A549 (cell line): ENCODE results near the gene GPR137B. TPM values are rescaled to one million over a fixed set of nuclear protein-coding genes. Genes with fewer than 3 reads are reported as not detected.

ENCODE experiments used
- ATAC-seq, 2 experiments: fragments of 200-7000 bp in 1 of 2; fragments of >200 bp in 1 of 2; cut with Nextera tagmentation in 1 of 2; cut with Tn5 transposase in 1 of 2; 3 replicates each; pipeline versions ENCODE4 v1.8.0 to v1.9.1; 2018 to 2020; ENCODE audit warnings: mild to moderate bottlenecking in 1 of 2, moderate library complexity in 1 of 2
- CTCF ChIA-PET: fragments of 300-600 bp; sonication (Branson Sonifier 250); formaldehyde crosslinking; extraction: SDS; loops from one replicate; lab custom pipeline; 2021; ENCODE audit warnings: antibody characterized with exemption, inconsistent platforms; lab: Yijun Ruan, JAX
- POLR2A ChIA-PET: fragments of 350-600 bp; formaldehyde crosslinking; extraction: SDS; loops from one replicate; lab custom pipeline; 2021; ENCODE audit warnings: antibody characterized with exemption, inconsistent platforms; lab: Yijun Ruan, JAX
- DNase-seq, 2 experiments: peaks; one replicate each; pipeline versions ENCODE4 v3.0.0 to v3.0.0-alpha.2; 2011 to 2016; ENCODE audit warnings: low read depth in 1 of 2, low spot score in 1 of 2
- FAIRE-seq: peaks from 2 replicates; lab custom pipeline; 2011; peaks lifted over from hg19 to GRCh38; lab: Jason Lieb, UNC
- H3K27ac ChIP-seq, 2 experiments: fragments of >200 bp; sonication (Bioruptor Twin); formaldehyde crosslinking; 3 replicates each; pipeline ENCODE4 v1.5.1; 2016 to 2017
- H3K4me1 ChIP-seq: fragments of >200 bp; sonication (Bioruptor Twin); formaldehyde crosslinking; 3 replicates; pipeline ENCODE4 v1.6.1; 2016
- H3K4me2 ChIP-seq: fragments of >200 bp; sonication (Bioruptor Twin); formaldehyde crosslinking; 3 replicates; pipeline ENCODE4 v1.6.1; 2016
- H3K4me3 ChIP-seq: fragments of >200 bp; sonication (Bioruptor Twin); formaldehyde crosslinking; 3 replicates; pipeline ENCODE4 v1.5.1; 2016
- H3K9me3 ChIP-seq: fragments of >200 bp; sonication (Bioruptor Twin); formaldehyde crosslinking; 3 replicates; pipeline ENCODE4 v1.6.1; 2016
- CHD4 ChIP-seq: fragments of 200-600 bp; sonication (generic); IDR thresholded peaks from 2 replicates; pipeline ENCODE4 v1.6.1; 2016; ENCODE audit warnings: antibody characterized with exemption, mild to moderate bottlenecking, borderline replicate concordance
- ELK1 ChIP-seq: fragments of 150-350 bp; IDR thresholded peaks from 2 replicates; pipeline ENCODE4 v1.6.1; 2014; ENCODE audit warnings: low read depth, mild to moderate bottlenecking, low read length
- EP300 ChIP-seq, 2 experiments: fragments of >200 bp; sonication (Bioruptor Twin); formaldehyde crosslinking; IDR thresholded peaks; 2 replicates in 1 of 2; 3 replicates in 1 of 2; pipeline ENCODE4 v1.6.1; 2016 to 2017
- HOXA7 ChIP-seq: fragments of 250-450 bp; sonication (Bioruptor Pico); IDR thresholded peaks from 2 replicates; pipeline ENCODE4 v1.5.0; 2020; ENCODE audit warnings: mild to moderate bottlenecking, moderate library complexity
- KDM1A ChIP-seq: fragments of 200-600 bp; sonication (generic); IDR thresholded peaks from 2 replicates; pipeline ENCODE4 v1.6.1; 2016; ENCODE audit warnings: low read depth, mild to moderate bottlenecking
- NR3C1 ChIP-seq: fragments of >200 bp; sonication (Bioruptor Twin); formaldehyde crosslinking; IDR thresholded peaks from 3 replicates; pipeline ENCODE4 v1.6.1; 2017
- USF2 ChIP-seq: fragments of 450-650 bp; IDR thresholded peaks from 2 replicates; pipeline ENCODE4 v1.6.1; 2014; ENCODE audit warnings: antibody characterized with exemption
- ZFP36 ChIP-seq: fragments of 450-650 bp; IDR thresholded peaks from 2 replicates; pipeline ENCODE4 v1.6.1; 2014; ENCODE audit warnings: borderline replicate concordance; ENCODE audit not compliant: partially characterized antibody
- WGBS: methylation state at CpG from one replicate; pipeline ENCODE4 v1.1.6; 2017; ENCODE audit errors: missing lambda C conversion rate; 5-methylcytosine and 5-hydroxymethylcytosine counted together
- polyA plus RNA-seq, 4 experiments: library from polyadenylated mRNA; depleted of rRNA in 3 of 4; stranded (reverse); fragments of >200 nt; fragmentation: RNase III in 1 of 4; extraction: RNeasy Plus Mini Kit Qiagen cat#74134 plus additional on column Dnase treatment in 1 of 4; gene quantifications; 2 replicates in 3 of 4; 3 replicates in 1 of 4; pipeline ENCODE4 v1.2.3, GENCODE V29; 2011 to 2017
- TF ChIP-seq, protein P1 (sequence below): IDR thresholded peaks from 2 replicates; pipeline ENCODE4 v1.6.1; 2012
- TF ChIP-seq, protein P2 (sequence below): fragments of 200-600 bp; sonication (generic); IDR thresholded peaks from 2 replicates; pipeline ENCODE4 v1.6.1; 2016; ENCODE audit warnings: antibody characterized with exemption, mild to moderate bottlenecking, moderate library complexity
- TF ChIP-seq, protein P3 (sequence below): fragments of >200 bp; sonication (Bioruptor Twin); formaldehyde crosslinking; IDR thresholded peaks from 3 replicates; pipeline ENCODE4 v1.6.1; 2016
- TF ChIP-seq, protein P4 (sequence below): IDR thresholded peaks from 2 replicates; pipeline ENCODE4 v1.6.1; 2012; ENCODE audit warnings: low read depth, borderline replicate concordance

Gene GPR137B
- polyA plus RNA-seq, 2 of the 4 experiments (the other 2 are of a cell fraction): 5.8 to 9.2 TPM

- no peak overlapping the region for H3K4me2 ChIP-seq
- DNase-seq: no peak
- TF ChIP-seq, protein P1, sequence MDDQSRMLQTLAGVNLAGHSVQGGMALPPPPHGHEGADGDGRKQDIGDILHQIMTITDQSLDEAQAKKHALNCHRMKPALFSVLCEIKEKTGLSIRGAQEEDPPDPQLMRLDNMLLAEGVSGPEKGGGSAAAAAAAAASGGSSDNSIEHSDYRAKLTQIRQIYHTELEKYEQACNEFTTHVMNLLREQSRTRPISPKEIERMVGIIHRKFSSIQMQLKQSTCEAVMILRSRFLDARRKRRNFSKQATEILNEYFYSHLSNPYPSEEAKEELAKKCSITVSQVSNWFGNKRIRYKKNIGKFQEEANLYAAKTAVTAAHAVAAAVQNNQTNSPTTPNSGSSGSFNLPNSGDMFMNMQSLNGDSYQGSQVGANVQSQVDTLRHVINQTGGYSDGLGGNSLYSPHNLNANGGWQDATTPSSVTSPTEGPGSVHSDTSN: no peak
- TF ChIP-seq EP300 (IDR thresholded peaks at IDR 0.05): no peak
- no peak for TF ChIP-seq HOXA7 (CRISPR knock-in tag)
- CTCF ChIA-PET: interaction anchor here (0.7 kb wide), 1 partner anchor 49 kb away, joined by 3 read pairs; no protein-coding TSS in a partner anchor
- FAIRE-seq: no peak
- H3K9me3 ChIP-seq: no peaks in the 10 kb centered on the region
- no peak overlapping the region for H3K4me3 ChIP-seq
- POLR2A ChIA-PET: no interaction called here
- WGBS: 87% methylated on average over 12 of the region's 12 CpGs
- ATAC-seq: no peak
- H3K4me1 ChIP-seq: no peaks in the 10 kb centered on the region
- no peak overlapping the region for H3K27ac ChIP-seq
Observed at GRCh38 chr1:236151739-236152424, 9.5 kb downstream of the GPR137B start.

GRCh38 chr1:236154126-236154525, 11.8 kb downstream of the GPR137B start:
- ChIA-PET POLR2A (no interaction called here), CTCF (no interaction called here)
- DNase-seq (no peak), ATAC-seq (no peak), FAIRE-seq (no peak)
- no peak overlapping the region for H3K27ac ChIP-seq
- H3K4me2 ChIP-seq: no peak overlapping the region
- H3K4me1 ChIP-seq: no peaks in the 10 kb centered on the region
- 80% methylated on average over 13 of the region's 13 CpGs for WGBS
- no peak overlapping the region for H3K4me3 ChIP-seq
- TF ChIP-seq CHD4 (no peak), ZFP36 (no peak), ELK1 (no peak), KDM1A (no peak)
- TF ChIP-seq, protein P2, sequence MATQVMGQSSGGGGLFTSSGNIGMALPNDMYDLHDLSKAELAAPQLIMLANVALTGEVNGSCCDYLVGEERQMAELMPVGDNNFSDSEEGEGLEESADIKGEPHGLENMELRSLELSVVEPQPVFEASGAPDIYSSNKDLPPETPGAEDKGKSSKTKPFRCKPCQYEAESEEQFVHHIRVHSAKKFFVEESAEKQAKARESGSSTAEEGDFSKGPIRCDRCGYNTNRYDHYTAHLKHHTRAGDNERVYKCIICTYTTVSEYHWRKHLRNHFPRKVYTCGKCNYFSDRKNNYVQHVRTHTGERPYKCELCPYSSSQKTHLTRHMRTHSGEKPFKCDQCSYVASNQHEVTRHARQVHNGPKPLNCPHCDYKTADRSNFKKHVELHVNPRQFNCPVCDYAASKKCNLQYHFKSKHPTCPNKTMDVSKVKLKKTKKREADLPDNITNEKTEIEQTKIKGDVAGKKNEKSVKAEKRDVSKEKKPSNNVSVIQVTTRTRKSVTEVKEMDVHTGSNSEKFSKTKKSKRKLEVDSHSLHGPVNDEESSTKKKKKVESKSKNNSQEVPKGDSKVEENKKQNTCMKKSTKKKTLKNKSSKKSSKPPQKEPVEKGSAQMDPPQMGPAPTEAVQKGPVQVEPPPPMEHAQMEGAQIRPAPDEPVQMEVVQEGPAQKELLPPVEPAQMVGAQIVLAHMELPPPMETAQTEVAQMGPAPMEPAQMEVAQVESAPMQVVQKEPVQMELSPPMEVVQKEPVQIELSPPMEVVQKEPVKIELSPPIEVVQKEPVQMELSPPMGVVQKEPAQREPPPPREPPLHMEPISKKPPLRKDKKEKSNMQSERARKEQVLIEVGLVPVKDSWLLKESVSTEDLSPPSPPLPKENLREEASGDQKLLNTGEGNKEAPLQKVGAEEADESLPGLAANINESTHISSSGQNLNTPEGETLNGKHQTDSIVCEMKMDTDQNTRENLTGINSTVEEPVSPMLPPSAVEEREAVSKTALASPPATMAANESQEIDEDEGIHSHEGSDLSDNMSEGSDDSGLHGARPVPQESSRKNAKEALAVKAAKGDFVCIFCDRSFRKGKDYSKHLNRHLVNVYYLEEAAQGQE: no peak
- TF ChIP-seq, protein P3, sequence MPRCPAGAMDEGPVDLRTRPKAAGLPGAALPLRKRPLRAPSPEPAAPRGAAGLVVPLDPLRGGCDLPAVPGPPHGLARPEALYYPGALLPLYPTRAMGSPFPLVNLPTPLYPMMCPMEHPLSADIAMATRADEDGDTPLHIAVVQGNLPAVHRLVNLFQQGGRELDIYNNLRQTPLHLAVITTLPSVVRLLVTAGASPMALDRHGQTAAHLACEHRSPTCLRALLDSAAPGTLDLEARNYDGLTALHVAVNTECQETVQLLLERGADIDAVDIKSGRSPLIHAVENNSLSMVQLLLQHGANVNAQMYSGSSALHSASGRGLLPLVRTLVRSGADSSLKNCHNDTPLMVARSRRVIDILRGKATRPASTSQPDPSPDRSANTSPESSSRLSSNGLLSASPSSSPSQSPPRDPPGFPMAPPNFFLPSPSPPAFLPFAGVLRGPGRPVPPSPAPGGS: no peak
- no peaks in the 10 kb centered on the region for H3K9me3 ChIP-seq

- CTCF ChIA-PET: interaction anchor here (0.7 kb wide), 1 partner anchor 287 kb away, joined by 3 read pairs; no protein-coding TSS in a partner anchor
- Histone ChIP-seq H3K27ac (no peak overlapping the region), H3K4me1 (no peaks in the 10 kb centered on the region), H3K4me3 (no peak overlapping the region), H3K4me2 (no peak overlapping the region), H3K9me3 (no peaks in the 10 kb centered on the region)
- POLR2A ChIA-PET: no interaction called here
- TF ChIP-seq NR3C1 (no peak), USF2 (no peak)
- TF ChIP-seq, protein P4, sequence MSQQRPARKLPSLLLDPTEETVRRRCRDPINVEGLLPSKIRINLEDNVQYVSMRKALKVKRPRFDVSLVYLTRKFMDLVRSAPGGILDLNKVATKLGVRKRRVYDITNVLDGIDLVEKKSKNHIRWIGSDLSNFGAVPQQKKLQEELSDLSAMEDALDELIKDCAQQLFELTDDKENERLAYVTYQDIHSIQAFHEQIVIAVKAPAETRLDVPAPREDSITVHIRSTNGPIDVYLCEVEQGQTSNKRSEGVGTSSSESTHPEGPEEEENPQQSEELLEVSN: no peak
- ATAC-seq (no peak), DNase-seq (no peak), FAIRE-seq (no peak)
- 81% methylated on average over 22 of the region's 24 CpGs for WGBS
Observed at GRCh38 chr1:236154671-236155398, 12.5 kb downstream of the GPR137B start.
